T47D (cell line): ENCODE data around the gene CD69.

ENCODE experiments used
- DNase-seq, 2 experiments: peaks; one replicate each; pipeline versions ENCODE4 v3.0.0 to v3.0.0-alpha.2; 2011 to 2012; ENCODE audit warnings: low read depth in 1 of 2, low spot score in 1 of 2
- JUND ChIP-seq: IDR thresholded peaks from 2 replicates; pipeline ENCODE4 v1.6.1; 2012; ENCODE audit warnings: low read depth
- in situ Hi-C: cut with HindIII; loops from 2 replicates; pipeline ENCODE4 v1.10.0; 2016; ENCODE audit warnings: low sequenced_read_pairs, low pct_unique_long_range_greater_than_20kb

The CD69 gene

GRCh38 chr12:9793779-9794395 lies 33.2 kb upstream of the CD69 start:
- DNase-seq = no peak
- in situ Hi-C loops = no loop called here
- no peak for TF ChIP-seq JUND

DNA sequence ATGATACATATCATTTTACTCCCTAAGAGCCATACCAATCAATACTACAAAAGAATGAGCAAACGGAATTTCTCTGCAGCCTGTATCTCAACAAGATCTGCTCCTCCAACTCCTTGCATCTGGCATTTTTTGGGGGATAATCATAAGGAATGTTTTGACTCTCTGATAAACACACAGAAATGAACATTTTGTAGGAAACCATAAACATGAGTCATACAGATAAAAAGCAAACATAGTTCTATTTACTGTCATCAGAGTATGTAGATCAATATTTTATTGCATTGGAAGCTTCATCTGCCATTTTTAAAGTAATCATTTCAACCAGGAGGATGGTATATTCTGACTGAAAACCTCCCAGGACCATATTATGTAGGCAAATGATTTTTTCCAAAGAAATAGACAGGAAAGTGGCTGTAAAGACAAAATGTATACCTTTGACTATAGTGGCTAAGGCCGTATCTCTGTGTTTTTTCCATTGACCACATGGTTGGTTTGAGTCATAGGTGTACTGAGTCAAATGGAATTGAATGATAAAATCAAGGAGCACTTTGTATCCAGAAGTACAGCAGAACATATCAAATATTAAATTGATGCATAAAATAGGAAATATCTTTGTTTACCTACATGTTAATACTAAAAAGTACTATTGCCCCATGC lies 32.4 kb upstream of the CD69 start:
- in situ Hi-C loops = no loop called here
- DNase-seq = no peak

DNA sequence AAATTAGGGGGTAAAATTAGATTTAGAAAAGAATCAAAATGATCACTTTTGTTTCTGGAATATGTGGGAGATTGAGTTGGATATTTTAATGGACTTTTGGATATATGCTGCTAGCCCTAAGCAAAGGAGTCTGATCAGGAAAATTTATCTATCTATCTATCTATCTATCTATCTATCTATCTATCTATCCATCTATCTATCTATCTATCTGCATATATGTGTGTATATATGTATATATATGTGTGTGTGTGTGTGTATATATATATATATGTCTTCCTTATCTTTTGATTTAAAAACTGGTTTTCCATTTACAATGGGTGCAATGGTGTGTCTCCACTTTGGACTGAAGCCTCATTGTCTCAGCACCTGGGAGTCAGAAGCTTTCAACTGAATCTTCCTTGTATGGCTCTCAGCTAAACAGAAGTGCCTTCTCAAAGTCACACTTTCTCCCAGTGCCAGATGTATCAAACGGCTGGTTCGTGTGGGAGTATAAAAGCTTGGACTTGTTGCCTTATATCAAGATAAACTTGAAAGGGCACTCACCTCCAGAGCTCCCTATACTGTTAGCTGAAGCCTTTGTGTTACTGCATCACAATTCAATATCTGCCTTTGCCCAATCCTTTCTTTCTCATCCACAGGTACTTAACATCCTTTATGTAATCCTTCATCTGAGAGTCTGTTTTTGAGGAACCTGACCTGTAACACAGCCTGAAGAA lies 31.6 kb upstream of the CD69 start:
- in situ Hi-C loops = no loop called here
- no peak for DNase-seq
- TF ChIP-seq JUND = no peak

More for the DNA sequence above, 32.4 kb upstream of the CD69 start:
- TF ChIP-seq JUND = no peak

DNA sequence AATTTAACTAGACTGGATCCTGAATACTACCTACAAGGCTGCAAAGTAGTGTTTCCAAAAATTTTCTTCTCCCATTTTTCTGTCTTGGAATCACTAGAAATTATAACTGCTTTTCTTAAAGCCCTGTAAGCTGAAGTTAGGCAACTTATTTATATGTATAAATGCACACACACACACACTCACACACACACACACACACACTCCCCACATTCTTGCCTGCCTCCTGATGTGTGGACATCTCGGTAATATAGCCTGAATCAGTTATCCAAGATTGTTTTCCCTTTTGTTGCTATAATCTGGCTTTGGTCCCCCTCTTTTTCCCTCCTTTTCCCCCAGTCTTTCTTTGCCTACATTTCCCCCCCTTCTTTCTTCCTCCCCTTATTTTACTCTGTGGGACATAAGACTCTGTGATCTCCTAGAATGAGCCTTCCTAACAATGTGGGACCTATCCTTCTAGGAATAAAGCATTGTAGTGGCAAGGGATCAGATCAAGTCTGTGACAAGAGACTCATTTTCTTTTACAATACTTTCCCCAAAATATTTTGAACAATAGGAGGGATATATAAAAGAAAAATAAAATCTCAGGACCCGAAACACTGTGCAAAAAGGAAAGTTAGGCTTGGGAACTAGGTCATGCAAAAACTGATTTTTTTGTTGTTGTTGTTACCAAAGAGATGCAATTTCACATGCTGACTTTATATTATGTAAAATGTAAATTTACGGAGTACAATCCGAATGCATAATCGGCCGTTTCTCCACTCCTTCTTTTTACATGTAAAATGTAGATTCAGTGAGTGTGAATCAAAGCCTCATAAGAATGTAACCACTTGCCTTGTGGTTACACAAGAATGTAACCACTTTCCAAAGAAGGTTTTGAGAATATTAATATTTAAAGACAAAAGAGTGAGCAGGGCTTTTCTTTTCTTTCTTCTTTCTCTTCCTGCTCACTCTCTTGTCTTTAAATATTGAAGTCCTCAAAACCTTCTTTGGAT lies 26.3 kb upstream of the CD69 start:
- TF ChIP-seq JUND = no peak
- no peak for DNase-seq
- in situ Hi-C loops = no loop called here

DNA sequence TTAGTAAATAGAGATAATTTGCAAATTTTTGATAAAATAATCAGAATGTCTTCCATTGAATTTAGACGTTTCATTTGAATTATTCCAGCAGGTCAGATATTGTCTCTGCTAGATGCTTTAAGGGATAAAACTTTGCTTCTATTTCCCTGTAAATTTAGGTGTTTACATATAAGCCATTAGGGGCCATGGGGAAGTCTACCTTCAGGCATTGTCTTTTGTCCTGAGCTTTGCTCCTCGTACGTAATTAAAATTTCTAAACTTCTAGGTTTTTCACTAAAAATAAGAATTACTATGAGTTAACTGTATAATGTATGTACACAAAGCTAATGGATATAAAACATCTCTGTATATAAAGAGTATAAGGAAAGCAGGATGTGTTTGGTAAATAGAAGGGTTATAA lies 24.1 kb upstream of the CD69 start:
- TF ChIP-seq JUND = no peak
- in situ Hi-C loops = no loop called here
- DNase-seq = no peak

- in situ Hi-C loops = no loop called here
- TF ChIP-seq JUND = no peak
Observed at GRCh38 chr12:9784326-9784725, 23.6 kb upstream of the CD69 start.

DNA sequence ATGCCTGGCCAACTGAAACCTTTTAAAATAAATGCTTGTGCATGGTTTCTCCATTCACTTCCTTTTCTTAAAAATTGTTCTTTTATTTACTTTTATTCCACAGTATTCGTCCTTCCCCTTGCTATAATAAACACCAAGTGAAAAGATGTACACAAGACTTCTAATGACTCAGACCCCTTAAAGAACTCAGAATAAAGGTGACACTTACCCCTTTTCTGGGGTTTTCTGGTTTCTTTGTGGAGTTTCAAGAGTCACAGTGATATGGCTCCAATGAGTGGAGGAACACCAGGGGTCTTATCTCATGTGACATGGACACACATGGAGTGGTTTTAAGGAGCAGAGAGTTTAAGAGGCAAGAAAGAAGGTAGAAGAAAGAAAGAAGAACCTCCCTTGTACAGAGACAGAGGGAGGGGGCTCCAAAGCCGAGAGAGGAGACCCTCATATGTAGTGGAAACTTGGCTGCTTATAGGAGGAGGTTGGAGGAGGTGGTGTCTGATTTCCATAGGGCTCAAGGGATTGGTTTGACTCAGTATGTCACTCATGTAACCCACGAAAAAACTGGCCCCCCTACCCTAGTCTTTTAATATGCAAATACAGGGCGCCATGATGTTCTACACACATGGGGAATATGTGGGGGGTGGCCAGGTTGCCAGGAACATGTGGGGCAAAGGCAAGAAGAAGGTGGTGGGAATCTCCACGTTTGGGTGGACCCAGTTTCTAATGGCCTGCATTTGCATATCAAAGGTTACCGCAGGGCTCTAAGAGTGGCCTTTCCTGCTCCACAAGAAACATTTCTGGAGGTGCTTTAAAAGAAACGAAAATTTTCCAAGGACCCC lies 22.1 kb upstream of the CD69 start:
- TF ChIP-seq JUND = no peak
- in situ Hi-C loops = no loop called here
- DNase-seq = no peak

More at GRCh38 chr12:9784326-9784725, 23.6 kb upstream of the CD69 start:
- DNase-seq = no peak

DNA sequence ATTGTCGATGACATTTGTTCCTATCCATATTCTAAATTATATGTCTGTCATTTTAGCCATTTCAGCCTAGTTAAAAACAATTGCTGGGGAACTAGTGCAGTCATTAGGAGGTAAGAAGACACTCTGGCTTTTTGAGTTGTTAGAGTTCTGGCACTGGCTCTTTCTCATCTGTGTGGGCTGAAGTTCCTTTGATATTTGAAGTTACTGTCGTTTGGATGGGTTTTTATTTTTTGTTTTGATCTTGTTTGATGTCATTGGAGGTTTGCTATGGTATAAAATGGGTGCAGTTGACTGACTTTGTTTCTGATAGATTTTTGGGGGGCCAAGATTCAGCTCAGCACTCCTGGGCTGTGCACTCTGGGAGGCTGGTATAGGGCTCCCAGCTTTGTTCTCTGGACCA lies 20.7 kb upstream of the CD69 start:
- no peak for TF ChIP-seq JUND
- in situ Hi-C loops = no loop called here
- no peak for DNase-seq

- in situ Hi-C loops = no loop called here
- no peak for DNase-seq
- no peak for TF ChIP-seq JUND
Observed at GRCh38 chr12:9779209-9779608, 18.5 kb upstream of the CD69 start.

GRCh38 chr12:9776781-9777180 lies 16.1 kb upstream of the CD69 start:
- DNase-seq = no peak
- TF ChIP-seq JUND = no peak
- in situ Hi-C loops = no loop called here

DNA sequence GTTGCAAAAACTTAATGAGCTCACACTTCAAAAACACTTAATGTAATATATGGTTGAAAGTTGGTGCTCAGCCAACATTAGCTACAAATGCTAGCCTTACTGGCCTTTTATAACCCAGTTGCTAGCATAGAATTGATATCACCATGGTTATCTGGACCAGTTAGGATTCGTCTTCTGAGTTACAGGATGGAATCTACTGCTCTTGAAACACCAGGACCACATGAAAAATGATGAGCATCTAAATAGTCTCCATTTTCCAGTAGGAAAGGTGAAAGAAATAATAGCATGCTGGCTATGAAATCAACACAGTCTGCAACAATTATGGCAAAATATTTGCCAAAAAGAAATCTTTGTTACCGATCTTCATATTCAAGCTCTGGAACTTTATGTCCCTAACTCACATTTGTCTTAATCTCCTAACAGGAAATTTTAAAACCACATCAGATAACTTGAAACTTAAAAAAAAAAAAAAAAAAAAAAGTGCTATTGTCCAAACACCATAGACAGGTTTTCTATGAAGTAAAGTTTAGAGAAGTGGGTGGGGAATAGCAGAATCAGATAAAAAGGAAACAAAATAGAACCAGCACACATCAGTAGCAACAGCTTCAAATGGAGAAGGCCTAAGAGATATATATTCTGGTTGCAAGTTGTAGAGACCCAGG lies 12.6 kb upstream of the CD69 start:
- no peak for TF ChIP-seq JUND
- in situ Hi-C loops = no loop called here
- DNase-seq = no peak
